HG02884 (cell line): ENCODE measurements around the gene AGAP5.

Experiments
- ATAC-seq: cut with Tn5 transposase; IDR thresholded peaks from one replicate; pipeline ENCODE4 v1.9.1; 2021; ENCODE audit warnings: mild to moderate bottlenecking, moderate library complexity; ENCODE audit not compliant: unreplicated experiment

AGAP5 gene

DNA sequence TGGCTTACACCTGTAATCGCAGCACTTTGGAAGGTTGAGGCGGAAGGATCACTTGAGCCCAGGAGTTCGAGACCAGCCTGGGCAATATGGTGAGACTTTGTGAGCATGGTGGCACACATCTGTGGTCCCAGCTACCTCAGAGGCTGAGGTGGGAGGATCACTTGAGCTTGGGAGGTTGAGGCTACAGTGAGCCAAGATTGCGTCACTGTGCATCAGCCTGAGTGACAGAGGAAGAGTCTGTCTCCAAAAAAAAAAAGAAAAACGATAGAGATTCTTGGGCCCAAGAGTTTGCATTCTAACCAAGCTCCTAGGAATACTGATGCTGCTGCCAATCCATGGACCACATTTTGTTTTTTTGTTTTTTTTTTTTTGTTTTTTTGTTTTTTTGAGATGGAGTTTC, 68.7 kb downstream of the AGAP5 start:
- no peak for ATAC-seq

DNA sequence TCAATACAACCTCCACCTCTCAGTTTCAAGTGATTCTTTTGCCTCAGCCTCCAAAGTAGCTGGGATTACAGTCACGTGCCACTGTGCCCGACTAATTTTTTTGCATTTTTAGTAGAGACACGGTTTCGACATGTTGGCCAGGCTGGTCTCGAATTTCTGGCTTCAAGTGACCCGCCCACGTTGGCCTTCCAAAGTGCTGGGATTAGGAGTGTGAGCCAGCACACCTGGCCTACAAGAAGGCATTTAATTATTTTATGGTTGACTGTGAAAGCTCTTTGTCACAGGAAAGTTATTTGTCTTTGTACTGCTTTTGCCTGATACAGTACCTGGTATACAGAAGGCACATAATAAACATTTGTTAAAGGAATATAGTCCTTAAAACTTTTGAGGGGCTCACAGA, 69.5 kb downstream of the AGAP5 start:
- no peak for ATAC-seq

DNA sequence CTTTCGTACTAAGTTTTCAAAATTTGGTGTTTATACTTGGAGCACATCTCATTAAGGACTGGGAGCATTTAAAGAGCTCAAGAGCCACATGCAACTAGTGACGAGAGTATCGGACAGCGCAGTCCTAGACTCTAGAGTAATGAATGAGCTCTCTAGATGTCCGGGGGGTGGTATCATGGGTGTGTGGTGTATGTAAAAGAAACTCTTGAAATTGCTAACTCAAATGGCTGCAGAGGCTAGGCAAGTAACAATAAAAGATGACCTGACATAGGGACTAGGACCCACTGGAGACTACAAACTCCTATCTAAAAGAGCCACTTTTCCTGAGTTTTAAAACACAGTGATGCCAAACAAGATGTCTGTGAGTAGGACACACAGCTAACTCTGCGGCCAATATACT, 70.6 kb downstream of the AGAP5 start:
- ATAC-seq, result no peak

GRCh38 chr10:73625884-73626752, 71.8 kb downstream of the AGAP5 start:
- peak; percentile 97 for ATAC-seq

GRCh38 chr10:73625004-73625883, 72.7 kb downstream of the AGAP5 start:
- ATAC-seq, result peak; percentile 32
